Germinal center (tissue), 1 donor: ENCODE measurements around the gene SATL1.
"Not testable (repeated sequence)": the region's sequence is repeated elsewhere in the genome, so short reads cannot be mapped to it uniquely, and the experiment has no call there.

Experiments
- DNase-seq: peaks from one replicate; pipeline ENCODE4 v3.0.0; 2012; ENCODE audit warnings: mixed read lengths, low spot score

SATL1 gene

DNA sequence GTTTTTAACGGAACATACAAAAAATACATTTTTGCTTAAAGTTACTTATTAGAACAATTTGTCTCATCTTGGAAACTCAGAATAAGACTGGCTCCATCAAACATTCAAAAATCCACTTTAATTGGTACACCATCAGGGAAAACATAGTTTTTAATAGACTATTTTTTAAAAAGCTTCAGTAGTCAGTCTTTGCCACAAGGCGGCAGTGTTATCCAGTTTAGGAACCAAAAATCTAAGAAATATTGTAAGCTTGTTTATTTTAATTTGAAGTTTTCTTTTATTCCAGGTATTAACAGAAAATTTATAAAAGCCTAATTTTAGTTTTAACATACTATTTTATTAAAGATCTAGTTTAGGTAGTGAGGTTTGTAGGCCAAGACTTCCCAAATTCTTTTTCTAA is 132.2 kb downstream of the SATL1 start:
- DNase-seq, result no peak

DNA sequence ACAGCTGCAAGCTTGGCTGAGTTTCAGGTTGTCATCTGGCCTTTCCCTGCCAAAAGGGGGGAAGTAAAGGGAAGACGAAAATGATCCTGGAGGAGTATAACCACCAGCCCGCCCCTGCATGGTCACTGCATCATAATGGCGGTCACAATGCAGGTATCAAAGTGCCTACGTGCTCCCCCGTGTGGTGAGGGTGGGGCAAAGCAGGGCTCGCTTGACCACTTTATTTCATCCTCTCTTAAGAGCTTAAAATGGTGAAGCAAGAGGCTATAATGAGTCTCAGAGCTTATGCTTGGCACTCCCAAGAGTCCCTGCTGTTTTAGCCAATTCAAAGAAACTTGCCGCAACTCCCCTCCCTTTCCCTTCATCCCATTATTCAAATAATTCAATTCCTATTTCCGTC is 134.3 kb downstream of the SATL1 start:
- peak; percentile 4 for DNase-seq

DNA sequence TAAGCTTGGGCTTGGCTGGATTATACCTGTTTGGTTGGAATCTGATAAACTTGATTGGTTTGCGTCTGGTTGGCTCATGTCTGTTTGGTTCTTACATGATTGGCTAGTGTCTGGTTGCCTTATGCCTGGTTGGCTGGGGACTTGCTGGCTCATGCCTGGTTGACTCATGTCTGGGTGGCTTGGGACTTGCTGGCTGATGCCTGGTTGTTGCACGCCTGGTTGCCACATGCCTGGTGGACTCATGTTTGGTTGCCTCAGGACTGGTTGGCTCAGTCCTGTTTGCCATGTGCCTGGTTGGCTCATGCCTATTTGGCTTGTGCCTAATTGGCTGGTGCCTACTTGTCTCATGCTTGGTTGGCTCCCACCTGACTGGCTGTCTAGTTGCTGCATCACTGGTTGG is 135.4 kb downstream of the SATL1 start:
- no peak for DNase-seq

DNA sequence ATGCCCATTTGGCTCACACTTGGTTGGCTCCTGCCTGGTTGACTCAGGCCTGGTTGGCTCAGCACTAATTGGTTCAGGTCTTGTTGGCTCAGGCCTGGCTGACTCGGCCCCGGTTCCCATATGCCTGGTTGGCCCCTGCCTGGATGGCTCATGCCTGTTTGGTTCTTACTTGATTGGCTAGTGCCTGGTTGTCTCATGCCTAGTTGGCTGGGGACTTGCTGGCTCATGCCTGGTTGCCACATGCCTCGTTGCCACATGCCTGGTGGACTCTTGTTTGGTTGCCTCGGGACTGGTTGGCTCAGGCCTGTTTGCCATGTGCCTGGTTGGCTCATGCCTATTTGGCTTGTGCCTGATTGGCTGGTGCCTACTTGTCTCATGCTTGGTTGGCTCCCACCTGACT is 136.2 kb downstream of the SATL1 start:
- DNase-seq, result no peak

DNA sequence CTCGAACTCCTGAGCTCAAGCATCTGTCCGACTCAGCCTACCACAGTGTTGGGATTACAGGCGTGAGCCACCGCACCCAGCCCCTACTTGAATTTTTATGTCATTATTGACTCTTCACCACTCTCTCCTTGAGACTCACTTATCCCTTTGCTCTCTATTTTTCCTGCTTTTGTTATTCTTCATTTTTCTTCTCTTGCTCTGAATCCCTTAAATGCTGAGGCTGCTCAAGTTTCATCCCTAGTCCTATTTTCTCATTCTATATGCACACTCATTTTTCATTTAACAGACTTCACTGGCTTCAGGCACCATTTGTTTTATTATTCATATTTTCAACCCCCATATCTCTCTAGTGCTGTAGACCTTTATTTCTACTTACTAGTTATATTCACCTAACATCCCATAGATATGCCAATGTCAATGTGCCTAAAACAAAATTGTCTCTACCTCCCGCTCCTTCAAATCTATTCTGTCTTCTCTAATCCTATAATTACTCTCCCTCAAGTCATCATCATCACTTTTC is 154.2 kb downstream of the SATL1 start:
- no peak for DNase-seq

DNA sequence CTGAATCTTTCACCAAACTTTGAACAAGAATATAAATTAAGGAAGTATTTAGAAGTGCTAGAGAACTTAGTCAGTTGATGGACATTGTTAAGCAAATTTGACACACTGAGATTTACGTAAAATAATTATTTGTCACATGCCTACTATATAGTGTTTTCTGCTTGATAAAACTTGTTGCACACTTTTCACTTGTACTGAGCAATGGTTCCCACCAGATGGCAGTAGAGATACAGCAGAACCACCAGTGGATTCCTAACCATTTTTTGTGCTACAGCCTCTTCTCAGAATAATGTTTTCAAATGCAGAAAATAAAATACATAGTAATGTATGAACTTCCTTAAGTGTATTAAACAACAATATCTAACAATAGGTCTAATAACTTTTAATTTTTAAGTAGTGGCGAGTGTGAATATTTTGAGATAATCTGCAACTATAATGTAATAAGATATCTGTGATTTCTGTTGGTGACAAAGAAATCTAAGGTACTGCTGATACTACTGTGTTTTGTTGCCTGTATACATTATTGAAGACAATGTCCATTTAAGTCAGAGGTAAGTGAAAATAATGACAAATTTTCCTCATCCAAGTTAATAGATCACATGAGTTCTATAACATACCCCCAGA is 158.7 kb downstream of the SATL1 start:
- peak; percentile 15 for DNase-seq

DNA sequence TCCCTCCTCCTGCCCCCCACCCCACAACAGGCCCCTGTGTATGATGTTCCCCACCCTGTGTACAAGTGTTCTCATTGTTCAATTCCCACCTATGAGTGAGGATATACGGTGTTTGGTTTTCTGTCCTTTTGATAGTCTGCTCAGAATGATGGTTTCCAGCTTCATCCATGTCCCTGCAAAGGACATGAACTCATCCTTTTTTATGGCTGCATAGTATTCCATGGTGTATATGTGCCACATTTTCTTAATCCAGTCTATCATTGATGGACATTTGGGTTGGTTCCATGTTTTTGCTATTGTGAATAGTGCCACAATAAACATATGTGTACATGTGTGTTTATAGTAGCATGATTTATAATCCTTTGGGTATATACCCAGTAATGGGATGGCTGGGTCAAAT is 166.3 kb downstream of the SATL1 start:
- not testable (repeated sequence) for DNase-seq

DNA sequence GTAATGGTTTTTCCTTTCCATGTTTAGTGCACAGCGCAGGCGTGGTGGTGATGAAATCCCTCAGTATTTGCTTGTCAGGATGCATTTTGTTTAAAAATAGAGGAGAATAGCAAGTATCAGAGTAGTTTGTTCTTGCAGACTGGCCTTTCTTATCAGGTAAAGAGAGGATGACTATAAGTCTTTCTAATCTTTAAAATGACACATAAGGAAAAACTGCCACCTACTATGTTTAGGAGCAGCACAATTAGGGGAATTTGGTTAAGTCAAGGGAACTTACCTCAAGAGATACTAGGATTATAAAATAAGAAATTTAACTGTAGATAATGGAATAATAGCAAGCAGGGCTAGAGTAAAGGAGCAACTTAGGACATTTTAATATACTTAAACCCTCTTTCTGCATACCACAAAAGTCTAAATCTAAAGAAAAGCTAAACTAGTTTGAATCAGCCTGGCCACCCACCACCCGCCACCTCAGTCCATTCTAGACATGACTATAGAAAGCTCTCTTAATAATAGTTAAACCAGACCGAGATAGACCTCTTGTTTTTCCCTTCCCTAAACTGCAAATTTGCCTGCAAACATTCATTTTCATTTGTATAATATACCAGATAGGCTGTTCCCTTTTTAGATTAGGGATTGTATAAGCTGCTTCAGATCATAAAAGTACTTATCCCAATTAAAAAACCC is 177.9 kb downstream of the SATL1 start:
- no peak for DNase-seq

DNA sequence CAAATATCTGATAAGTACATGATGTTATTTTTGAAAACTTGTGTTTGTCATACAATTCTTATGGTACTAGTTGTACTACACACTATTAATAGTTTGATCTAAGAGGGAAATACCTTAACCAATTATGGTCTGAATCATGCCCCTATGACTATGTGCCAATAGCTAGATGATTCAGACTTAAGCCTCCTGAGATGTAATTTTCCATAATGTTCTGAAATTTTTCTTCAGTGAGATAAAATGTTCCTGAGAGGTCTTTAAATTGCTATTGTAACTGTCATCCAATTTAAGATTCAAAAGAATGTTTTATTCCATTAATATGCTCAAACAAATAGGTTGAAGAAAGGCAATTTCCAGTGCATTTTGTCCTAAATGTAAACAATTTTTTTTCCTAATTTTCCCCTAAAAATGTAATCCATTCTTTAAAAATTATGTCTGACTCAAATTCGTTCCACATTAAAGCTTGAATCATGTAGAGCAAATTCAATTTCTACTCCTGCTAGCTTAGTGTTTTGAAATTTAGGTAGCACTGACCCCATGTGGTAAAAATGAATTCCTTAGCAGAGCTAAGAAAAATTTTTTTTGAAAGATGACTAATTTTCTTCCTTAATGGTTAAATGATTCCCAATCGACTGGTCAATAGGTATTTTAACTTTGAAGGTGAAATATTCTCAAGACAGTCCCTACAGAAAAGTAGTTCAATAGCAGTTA is 190.8 kb downstream of the SATL1 start:
- DNase-seq, result no peak

DNA sequence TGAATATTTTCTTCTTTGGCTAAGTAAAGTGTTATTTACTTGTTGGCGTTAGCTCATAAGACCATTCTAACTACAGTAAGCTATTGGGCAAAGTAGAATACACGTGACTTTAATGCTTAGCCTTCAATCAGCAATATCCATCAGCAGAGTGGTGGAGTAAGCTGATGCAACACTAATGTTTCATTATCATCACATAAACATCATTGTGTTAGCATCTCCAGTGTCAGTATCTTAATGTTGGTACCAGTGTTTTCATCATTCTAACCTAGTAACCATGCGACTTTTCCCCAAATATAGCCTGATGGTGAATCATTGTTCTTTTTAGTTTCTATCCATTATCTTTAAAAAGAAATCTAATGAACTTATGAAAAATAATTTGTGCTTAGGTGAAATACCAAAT is 191.4 kb downstream of the SATL1 start:
- no peak for DNase-seq

DNA sequence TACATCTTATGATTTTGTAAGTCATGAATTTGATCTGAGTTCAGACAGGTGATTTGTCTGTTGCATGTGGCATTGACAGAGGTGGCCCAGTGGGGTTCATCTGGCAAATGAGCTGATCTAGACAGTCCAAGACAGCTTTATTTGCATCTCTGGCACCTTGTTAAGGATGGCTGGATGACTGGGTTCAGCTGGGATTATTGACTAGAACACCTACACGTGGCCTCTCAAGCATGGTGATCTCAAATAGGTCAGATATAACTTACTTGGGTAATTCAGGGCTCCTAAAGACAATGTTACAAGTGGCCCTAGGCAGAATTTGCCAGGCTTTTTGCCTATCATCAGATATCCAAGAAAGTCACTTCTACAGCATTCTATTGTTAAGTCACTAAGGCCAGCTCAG is 192.0 kb downstream of the SATL1 start:
- no peak for DNase-seq
